ENCODE data around the gene FMN1. TPM values are rescaled to one million over a fixed set of nuclear protein-coding genes. Genes with fewer than 3 reads are reported as not detected.

Gene FMN1
- total RNA-seq, 1 experiment from 2014 or later, result 2.4 TPM

DNA sequence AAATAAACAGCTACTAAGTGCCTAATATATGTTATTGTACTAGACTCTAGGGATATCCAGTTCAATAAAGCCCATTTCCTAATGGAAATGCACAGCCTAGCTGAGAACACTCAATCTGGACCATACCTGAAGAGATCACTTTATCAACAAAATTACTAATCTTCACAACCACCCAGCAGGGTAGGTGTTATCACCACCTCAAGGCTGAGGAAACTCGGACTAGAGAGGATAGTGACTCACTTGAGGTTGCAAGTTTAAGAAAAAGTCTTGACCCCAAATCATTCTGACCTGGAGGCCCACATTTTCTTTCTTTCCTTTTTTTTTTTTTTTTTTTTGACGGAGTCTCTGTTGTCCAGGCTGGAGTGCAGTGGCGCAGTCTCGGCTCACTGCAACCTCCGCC lies 3.1 kb upstream of the FMN1 start:
- no peak for DNase-seq
- no peaks in the 10 kb centered on the region for H3F3A ChIP-seq (ENCODE audit: low read length, unreplicated experiment)
- H3K27me3 ChIP-seq (ENCODE audit: low read length), result 0 out of 2 replicates have a peak, but pooled peaks cover under 1% of the 10 kb centered on the region
- H3K4me1 ChIP-seq (ENCODE audit: insufficient read depth, low read length), result peaks cover 24% of the 10 kb centered on the region
- TF ChIP-seq EZH2phosphoT487 (IDR thresholded peaks at IDR 0.05; ENCODE audit: borderline replicate concordance, low read length), result no peak
- TF ChIP-seq CTCF (conservative IDR thresholded peaks at IDR 0.05; ENCODE audit: low read depth, low read length), result no peak
- no peak for TF ChIP-seq EZH2 (IDR thresholded peaks at IDR 0.05; ENCODE audit: low read length, unreplicated experiment)
- POLR2A ChIA-PET (ENCODE audit: unreplicated experiment), result no interaction called here
- H3K9me3 ChIP-seq (ENCODE audit: low read length), result no peaks in the 10 kb centered on the region
- H3K9ac ChIP-seq (ENCODE audit: low read length), result no peak overlapping the region
- H3K36me3 ChIP-seq (ENCODE audit: low read depth, low read length), result no peaks in the 10 kb centered on the region
- intact Hi-C loops (cut with micrococcal nuclease), result no loop called here
- H2AFZ ChIP-seq (ENCODE audit: low read length), result no peak overlapping the region
- H3K4me2 ChIP-seq (ENCODE audit: low read length), result no peak overlapping the region
- H3K9me2 ChIP-seq (replicated peaks; ENCODE audit: low read length), result no peaks in the 10 kb centered on the region
- H3K4me3 ChIP-seq (ENCODE audit: low read length), result no peak overlapping the region
- no peak for ATAC-seq
- H3K27ac ChIP-seq (ENCODE audit: low read length), result no peak overlapping the region
- no peaks in the 10 kb centered on the region for H3K79me2 ChIP-seq (ENCODE audit: low read length)
- no peaks in the 10 kb centered on the region for H4K20me1 ChIP-seq (ENCODE audit: low read length)
- CTCF ChIA-PET, result no interaction called here
- BruUV-seq (replicated peaks), result no TSS peak

- Histone ChIP-seq H3K36me3 (ENCODE audit: low read depth, low read length) (no peaks in the 10 kb centered on the region), H3K27ac (ENCODE audit: low read length) (no peak overlapping the region), H3K27me3 (ENCODE audit: low read length) (0 out of 2 replicates have a peak, but pooled peaks cover 14% of the 10 kb centered on the region), H3K4me1 (ENCODE audit: insufficient read depth, low read length) (no peaks in the 10 kb centered on the region), H3K9me3 (ENCODE audit: low read length) (no peaks in the 10 kb centered on the region), H3K79me2 (ENCODE audit: low read length) (no peaks in the 10 kb centered on the region), H4K20me1 (ENCODE audit: low read length) (no peaks in the 10 kb centered on the region), H2AFZ (ENCODE audit: low read length) (no peak overlapping the region), H3K4me2 (ENCODE audit: low read length) (no peak overlapping the region), H3K9me2 (replicated peaks; ENCODE audit: low read length) (no peaks in the 10 kb centered on the region), H3F3A (ENCODE audit: low read length, unreplicated experiment) (no peaks in the 10 kb centered on the region), H3K4me3 (ENCODE audit: low read length) (no peak overlapping the region), H3K9ac (ENCODE audit: low read length) (no peak overlapping the region)
- ATAC-seq (no peak), DNase-seq (no peak)
- BruUV-seq (replicated peaks), result no TSS peak
- TF ChIP-seq CTCF (conservative IDR thresholded peaks at IDR 0.05; ENCODE audit: low read depth, low read length), result no peak
- no peak for TF ChIP-seq EZH2phosphoT487 (IDR thresholded peaks at IDR 0.05; ENCODE audit: borderline replicate concordance, low read length)
- TF ChIP-seq EZH2 (IDR thresholded peaks at IDR 0.05; ENCODE audit: low read length, unreplicated experiment), result no peak
- ChIA-PET CTCF (no interaction called here), POLR2A (ENCODE audit: unreplicated experiment) (no interaction called here)
- intact Hi-C loops (cut with micrococcal nuclease), result no loop called here
Observed at GRCh38 chr15:33194237-33194636, 277 bp downstream of the FMN1 start.

DNA sequence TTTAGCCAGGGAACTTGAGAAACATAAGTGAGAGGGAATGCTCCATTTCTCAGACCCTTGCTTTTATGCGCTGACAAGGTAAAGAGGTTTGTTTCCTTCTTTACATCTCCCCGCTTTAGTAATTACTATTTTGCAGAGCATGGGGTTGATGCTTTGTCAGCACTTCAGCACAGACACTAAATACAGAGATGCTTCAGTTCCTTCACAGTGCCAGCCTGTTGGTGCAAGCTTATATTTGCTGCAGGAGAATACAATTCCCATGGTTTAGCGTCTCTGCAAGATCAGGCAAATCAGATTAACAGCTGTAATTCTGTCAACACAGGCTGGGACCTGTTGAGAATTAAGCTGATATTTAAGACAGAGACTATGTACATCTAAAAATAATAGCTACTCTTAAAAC lies 2.9 kb downstream of the FMN1 start:
- H3K4me3 ChIP-seq (ENCODE audit: low read length), result no peak overlapping the region
- H3K27ac ChIP-seq (ENCODE audit: low read length), result no peak overlapping the region
- no peak overlapping the region for H2AFZ ChIP-seq (ENCODE audit: low read length)
- no peaks in the 10 kb centered on the region for H3K79me2 ChIP-seq (ENCODE audit: low read length)
- POLR2A ChIA-PET (ENCODE audit: unreplicated experiment), result no interaction called here
- H3K4me1 ChIP-seq (ENCODE audit: insufficient read depth, low read length), result no peaks in the 10 kb centered on the region
- H3K36me3 ChIP-seq (ENCODE audit: low read depth, low read length), result no peaks in the 10 kb centered on the region
- intact Hi-C loops (cut with micrococcal nuclease), result no loop called here
- H3K4me2 ChIP-seq (ENCODE audit: low read length), result no peak overlapping the region
- H3K27me3 ChIP-seq (ENCODE audit: low read length), result peaks cover 22% of the 10 kb centered on the region; the same call in 1 of the 2 replicates
- no peak for ATAC-seq
- H3K9ac ChIP-seq (ENCODE audit: low read length), result no peak overlapping the region
- CTCF ChIA-PET, result no interaction called here
- no peak for DNase-seq
- TF ChIP-seq CTCF (conservative IDR thresholded peaks at IDR 0.05; ENCODE audit: low read depth, low read length), result no peak
- no peak for TF ChIP-seq EZH2 (IDR thresholded peaks at IDR 0.05; ENCODE audit: low read length, unreplicated experiment)
- TF ChIP-seq EZH2phosphoT487 (IDR thresholded peaks at IDR 0.05; ENCODE audit: borderline replicate concordance, low read length), result no peak
- no TSS peak for BruUV-seq (replicated peaks)
- H3K9me3 ChIP-seq (ENCODE audit: low read length), result no peaks in the 10 kb centered on the region
- H3K9me2 ChIP-seq (replicated peaks; ENCODE audit: low read length), result no peaks in the 10 kb centered on the region
- no peaks in the 10 kb centered on the region for H4K20me1 ChIP-seq (ENCODE audit: low read length)
- no peaks in the 10 kb centered on the region for H3F3A ChIP-seq (ENCODE audit: low read length, unreplicated experiment)

Data from PC-3 (cell line).